Activated naive CD4-positive, alpha-beta T cell treated with anti-CD3 and anti-CD28 coated beads, Interleukin-2, amount 50 U/mL, for 72 hours (primary cell): ENCODE data around the gene AJUBA. TPM values are rescaled to one million over a fixed set of nuclear protein-coding genes. Genes with fewer than 3 reads are reported as not detected.
A peak's percentile ranks its signal among the peaks of the same experiment; 100 is the strongest.
"Not testable (repeated sequence)": the region's sequence is repeated elsewhere in the genome, so short reads cannot be mapped to it uniquely, and the experiment has no call there.

Experiments
- ATAC-seq, 2 donors: fragments of 150-1000 bp; cut with Tn5 transposase; 2 replicates each; pipeline ENCODE4 v1.10.0; 2021; ENCODE audit warnings: mild to moderate bottlenecking in 2 of 2, moderate library complexity in 2 of 2
- DNase-seq, 2 donors: peaks; one replicate each; pipeline ENCODE4 v3.0.0; 2021 to 2022; ENCODE audit warnings: low spot score in 2 of 2
- H3K27ac Mint-ChIP-seq, 2 donors: one replicate each; pipeline ENCODE4 v1.8.0; 2022; ENCODE audit warnings: mild to moderate bottlenecking in 2 of 2, mixed read lengths in 2 of 2
- H3K36me3 Mint-ChIP-seq, 2 donors: one replicate each; pipeline ENCODE4 v1.8.0; 2022; ENCODE audit warnings: mixed read lengths in 2 of 2
- H3K9me3 Mint-ChIP-seq, 2 donors: one replicate each; pipeline ENCODE4 v1.8.0; 2022; ENCODE audit warnings: mixed read lengths in 2 of 2
- total RNA-seq, 2 donors: library from RNA; stranded (reverse); gene quantifications; one replicate each; pipeline ENCODE4 v1.2.3, GENCODE V29; 2022

Gene AJUBA
- total RNA-seq, 2 donors from 2014 or later, result 1.5 to 3.8 TPM

- ATAC-seq, result peak; percentile 20 to 41
- Mint-ChIP-seq H3K27ac (peak within 1 kb of the TSS; percentile 92 to 94), H3K36me3 (peaks cover 0 to 14% of the 10 kb centered on the region in 2 donors), H3K9me3 (no peaks in the 10 kb centered on the region)
- peak; percentile 78 to 82 for DNase-seq
Measured at GRCh38 chr14:23009939-23010726, 27.8 kb upstream of the AJUBA start, which contains the start of gene C14orf93. C14orf93 (minus strand) TSS chr14:23010143; CDS start chr14:22999023, 11,120 bp downstream.

- peaks cover 0 to 14% of the 10 kb centered on the region in 2 donors for H3K36me3 Mint-ChIP-seq
- ATAC-seq (no peak), DNase-seq (no peak)
- peak overlapping the region; percentile 92 to 94 for H3K27ac Mint-ChIP-seq
- no peaks in the 10 kb centered on the region for H3K9me3 Mint-ChIP-seq
Measured at GRCh38 chr14:23009483-23009938, 27.2 kb upstream of the AJUBA start.

- Mint-ChIP-seq H3K9me3 (no peaks in the 10 kb centered on the region), H3K27ac (peak overlapping the region in 1 of 2 donors; percentile 94)
Measured at GRCh38 chr14:23008831-23009230, 26.5 kb upstream of the AJUBA start.

GRCh38 chr14:23006544-23007419, 24.4 kb upstream of the AJUBA start:
- ATAC-seq (peak; percentile 96 to 99), DNase-seq (peak; percentile 96 to 99)
- H3K36me3 Mint-ChIP-seq, result peaks cover 0 to 14% of the 10 kb centered on the region in 2 donors
- peak overlapping the region; percentile 94 to 98 for H3K27ac Mint-ChIP-seq
- no peaks in the 10 kb centered on the region for H3K9me3 Mint-ChIP-seq

More at GRCh38 chr14:23008831-23009230, 26.5 kb upstream of the AJUBA start:
- no peak for DNase-seq
- peaks cover 0 to 14% of the 10 kb centered on the region in 2 donors for H3K36me3 Mint-ChIP-seq
- no peak for ATAC-seq

GRCh38 chr14:23006188-23006534, 23.8 kb upstream of the AJUBA start:
- H3K36me3 Mint-ChIP-seq, result peaks cover 0 to 14% of the 10 kb centered on the region in 2 donors
- ATAC-seq, result no peak
- no peak for DNase-seq
- H3K27ac Mint-ChIP-seq, result peak overlapping the region; percentile 94 to 98
- H3K9me3 Mint-ChIP-seq, result no peaks in the 10 kb centered on the region

- Mint-ChIP-seq H3K27ac (peak overlapping the region in 1 of 2 donors; percentile 94), H3K9me3 (no peaks in the 10 kb centered on the region), H3K36me3 (peaks cover 0 to 14% of the 10 kb centered on the region in 2 donors)
- ATAC-seq (no peak), DNase-seq (no peak)
Measured at GRCh38 chr14:23005451-23006187, 23.3 kb upstream of the AJUBA start.

- H3K27ac Mint-ChIP-seq, ATAC-seq, DNase-seq, H3K9me3 Mint-ChIP-seq: not testable (repeated sequence)
- peaks cover 0 to 14% of the 10 kb centered on the region in 2 donors for H3K36me3 Mint-ChIP-seq
Measured at GRCh38 chr14:23004274-23004673, 21.9 kb upstream of the AJUBA start.

GRCh38 chr14:23002592-23002991, 20.2 kb upstream of the AJUBA start:
- Mint-ChIP-seq H3K36me3 (peaks cover 0 to 8% of the 10 kb centered on the region in 2 donors), H3K9me3 (no peaks in the 10 kb centered on the region), H3K27ac (no peak overlapping the region)
- ATAC-seq, result no peak
- DNase-seq, result no peak

GRCh38 chr14:23000860-23001259, 18.5 kb upstream of the AJUBA start:
- ATAC-seq (peak in 1 of 2 donors; percentile 56), DNase-seq (no peak)
- no peak overlapping the region for H3K27ac Mint-ChIP-seq
- H3K9me3 Mint-ChIP-seq, result no peaks in the 10 kb centered on the region
- H3K36me3 Mint-ChIP-seq, result no peaks in the 10 kb centered on the region

- no peaks in the 10 kb centered on the region for H3K9me3 Mint-ChIP-seq
- ATAC-seq (no peak), DNase-seq (peak in 1 of 2 donors; percentile 37)
- no peaks in the 10 kb centered on the region for H3K36me3 Mint-ChIP-seq
- no peak overlapping the region for H3K27ac Mint-ChIP-seq
Measured at GRCh38 chr14:22998329-22999012, 16.1 kb upstream of the AJUBA start.

GRCh38 chr14:22997676-22998323, 15.4 kb upstream of the AJUBA start:
- peak in 1 of 2 donors; percentile 21 for DNase-seq
- H3K36me3 Mint-ChIP-seq, result no peaks in the 10 kb centered on the region
- no peak for ATAC-seq
- no peak overlapping the region for H3K27ac Mint-ChIP-seq
- H3K9me3 Mint-ChIP-seq, result no peaks in the 10 kb centered on the region

GRCh38 chr14:22996768-22997654, 14.7 kb upstream of the AJUBA start:
- DNase-seq (peak in 1 of 2 donors; percentile 13), ATAC-seq (no peak)
- no peaks in the 10 kb centered on the region for H3K9me3 Mint-ChIP-seq
- H3K27ac Mint-ChIP-seq, result no peak overlapping the region
- no peaks in the 10 kb centered on the region for H3K36me3 Mint-ChIP-seq

GRCh38 chr14:22995889-22996625, 13.7 kb upstream of the AJUBA start:
- DNase-seq (peak in 1 of 2 donors; percentile 23), ATAC-seq (no peak)
- no peaks in the 10 kb centered on the region for H3K36me3 Mint-ChIP-seq
- H3K9me3 Mint-ChIP-seq, result no peaks in the 10 kb centered on the region
- H3K27ac Mint-ChIP-seq, result no peak overlapping the region

- no peak overlapping the region for H3K27ac Mint-ChIP-seq
- no peaks in the 10 kb centered on the region for H3K36me3 Mint-ChIP-seq
- DNase-seq, result peak in 1 of 2 donors; percentile 54
- peak; percentile 47 to 76 for ATAC-seq
- no peaks in the 10 kb centered on the region for H3K9me3 Mint-ChIP-seq
Measured at GRCh38 chr14:22994762-22995275, 12.5 kb upstream of the AJUBA start.
